ENCODE data around the gene RNPEPL1.

GRCh38 chr2:240626531-240627300 lies 58.4 kb downstream of the RNPEPL1 start:
- TF ChIP-seq CTCF (conservative IDR thresholded peaks at IDR 0.05), result no peak
- no peak for TF ChIP-seq EZH2 (IDR thresholded peaks at IDR 0.05; ENCODE audit: low read depth)
